ENCODE data around the gene MUC5AC. TPM values are rescaled to one million over a fixed set of nuclear protein-coding genes. Genes with fewer than 3 reads are reported as not detected.

Gene MUC5AC
- total RNA-seq, 1 experiment from 2014 or later: under 0.01 TPM

DNA sequence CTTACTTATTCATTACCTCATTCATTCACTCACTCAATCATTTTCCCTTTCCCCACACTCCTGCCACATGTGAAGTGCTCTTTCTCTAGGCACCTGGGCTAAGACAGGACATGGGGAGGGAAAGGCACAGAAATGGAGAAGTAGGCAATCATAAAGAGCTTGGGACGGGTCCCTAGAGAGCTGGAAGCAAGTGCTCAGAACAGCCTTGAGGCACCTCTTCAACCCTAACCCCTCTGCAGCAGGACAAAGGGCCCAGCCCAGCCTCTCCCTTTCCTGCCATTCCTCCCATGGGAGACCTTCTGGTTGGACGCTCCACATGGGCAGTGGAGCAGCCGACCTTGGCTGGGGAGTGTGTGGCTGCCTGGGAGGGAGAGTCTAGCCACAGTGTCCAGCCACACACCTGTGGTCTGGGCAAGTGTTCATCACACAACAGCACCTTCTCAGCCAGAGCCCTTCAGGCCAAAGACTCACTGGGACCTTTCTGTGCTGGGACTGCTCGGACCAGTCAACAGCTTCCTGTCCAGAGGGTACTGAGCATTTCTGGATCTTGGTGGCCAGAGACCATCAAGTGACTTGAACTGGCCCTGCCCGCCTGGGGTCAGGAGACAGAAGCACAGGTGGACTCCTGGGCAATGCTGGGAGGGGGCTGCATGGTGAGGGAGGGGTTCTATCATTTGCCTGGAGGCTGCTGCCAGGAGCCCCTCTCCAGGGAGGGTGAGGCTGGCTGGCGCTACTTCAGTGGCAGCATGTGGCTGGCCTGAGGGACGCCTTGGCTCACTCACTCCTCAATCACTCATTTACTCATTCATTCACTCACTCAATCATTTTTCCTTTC lies 1.0 kb upstream of the MUC5AC start:
- no peak for ATAC-seq
- no peak overlapping the region for H3K4me3 ChIP-seq (replicated peaks in 1 of 2; ENCODE audit: low read depth in 1 of 2, low read length in 2 of 2)
- TF ChIP-seq POLR2AphosphoS5 (IDR thresholded peaks at IDR 0.05; ENCODE audit: low read depth, low read length): no peak
- no peak for TF ChIP-seq SIN3A (IDR thresholded peaks at IDR 0.05; ENCODE audit: low read depth)
- TF ChIP-seq, protein P1, sequence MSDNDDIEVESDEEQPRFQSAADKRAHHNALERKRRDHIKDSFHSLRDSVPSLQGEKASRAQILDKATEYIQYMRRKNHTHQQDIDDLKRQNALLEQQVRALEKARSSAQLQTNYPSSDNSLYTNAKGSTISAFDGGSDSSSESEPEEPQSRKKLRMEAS (IDR thresholded peaks at IDR 0.05): no peak
- no peak for TF ChIP-seq EZH2phosphoT487 (IDR thresholded peaks at IDR 0.05; ENCODE audit: borderline replicate concordance)
- no peak for TF ChIP-seq JUND (IDR thresholded peaks at IDR 0.05)
- TF ChIP-seq POLR2A (IDR thresholded peaks at IDR 0.05; ENCODE audit: borderline replicate concordance, extremely low read depth, insufficient read depth, insufficient read length): no peak
- TF ChIP-seq CEBPB (IDR thresholded peaks at IDR 0.05; ENCODE audit: low read depth): no peak
- no peak for TF ChIP-seq EGR1 (IDR thresholded peaks at IDR 0.05; ENCODE audit: low read depth)
- no peak for TF ChIP-seq YY1 (IDR thresholded peaks at IDR 0.05; ENCODE audit: extremely low read depth, insufficient replicate concordance, low read depth, low read length)
- TF ChIP-seq ELF1 (IDR thresholded peaks at IDR 0.05; ENCODE audit: borderline replicate concordance, low read depth): no peak
- no peak for TF ChIP-seq ZNF274 (IDR thresholded peaks at IDR 0.05; ENCODE audit: low read depth, low read length)
- no peak for TF ChIP-seq TCF7L2 (IDR thresholded peaks at IDR 0.05; ENCODE audit: borderline replicate concordance, extremely low read depth, insufficient read depth, insufficient read length)
- TF ChIP-seq FOSL1 (IDR thresholded peaks at IDR 0.05; ENCODE audit: low read depth): no peak
- no peaks in the 10 kb centered on the region for H3K36me3 ChIP-seq (ENCODE audit: control insufficient read depth in 1 of 2, insufficient read depth in 2 of 2, low read length in 2 of 2)
- no peaks in the 10 kb centered on the region for H4K20me1 ChIP-seq (ENCODE audit: insufficient read depth)
- ChIA-PET POLR2A (no interaction called here), RAD21 (ENCODE audit: low non-redundant PET in 1 of 2, low total read pairs in 2 of 2, uncharacterized antibody in 2 of 2, unreplicated experiment in 2 of 2) (no interaction called here), CTCF (no interaction called here)
- no TSS peak for BruUV-seq (replicated peaks)
- DNase-seq (ENCODE audit: low read depth, low spot score): no peak
- H3K79me2 ChIP-seq (ENCODE audit: insufficient read depth, low read length): no peaks in the 10 kb centered on the region
- H3K9me2 ChIP-seq (ENCODE audit: insufficient read depth): no peaks in the 10 kb centered on the region
- no peaks in the 10 kb centered on the region; a peak in 1 of 4 replicates for H3K9me3 ChIP-seq (ENCODE audit: control insufficient read depth in 1 of 2, insufficient read depth in 1 of 2, low read depth in 1 of 2, low read length in 2 of 2)
- no peaks in the 10 kb centered on the region for H3K27me3 ChIP-seq (ENCODE audit: insufficient read depth, low read length)
- no peak overlapping the region for H3K9ac ChIP-seq (ENCODE audit: low read length)
- no peak overlapping the region for H3K27ac ChIP-seq (ENCODE audit: low read depth, low read length)
- H3K4me2 ChIP-seq (ENCODE audit: low read length): no peak overlapping the region
- no peak overlapping the region for H2AFZ ChIP-seq (ENCODE audit: low read depth, low read length, poor library complexity, severe bottlenecking)
- intact Hi-C loops (cut with micrococcal nuclease): no loop called here
- peaks cover 13 to 33% of the 10 kb centered on the region in 2 experiments; a peak in 3 of 4 replicates for H3K4me1 ChIP-seq (ENCODE audit: control insufficient read depth in 1 of 2, insufficient read depth in 2 of 2, low read length in 2 of 2)
